GM23248 (cell line): ENCODE data around the gene PLBD1.

Experiments used
- EZH2 ChIP-seq: fragments of 200-600 bp; sonication (generic); IDR thresholded peaks from 2 replicates; pipeline ENCODE4 v1.6.1; 2018; ENCODE audit warnings: antibody characterized with exemption, mild to moderate bottlenecking; ENCODE audit not compliant: insufficient read depth, poor library complexity, severe bottlenecking
- EZH2phosphoT487 ChIP-seq: fragments of 200-600 bp; sonication (generic); IDR thresholded peaks from 2 replicates; pipeline ENCODE4 v1.6.1; 2018; ENCODE audit warnings: antibody characterized with exemption, moderate library complexity, mild to moderate bottlenecking, low read depth; ENCODE audit not compliant: insufficient read depth

- TF ChIP-seq EZH2phosphoT487: no peak
- TF ChIP-seq EZH2: no peak
Observed at GRCh38 chr12:14479004-14479403, 88.7 kb downstream of the PLBD1 start.
